Lower leg skin (tissue), 4 donors: ENCODE results near the gene KIR2DL3. TPM values are rescaled to one million over a fixed set of nuclear protein-coding genes. Genes with fewer than 3 reads are reported as not detected.
"Not testable (repeated sequence)": the region's sequence is repeated elsewhere in the genome, so short reads cannot be mapped to it uniquely, and the experiment has no call there.

Source experiments
- DNase-seq, 2 donors: peaks; one replicate each; pipeline ENCODE4 v3.0.0-alpha.2; 2019; ENCODE audit warnings: low spot score in 2 of 2
- H3K4me3 ChIP-seq: fragments of 200-600 bp; sonication (generic); 2 replicates; pipeline ENCODE4 v1.5.1; 2017; ENCODE audit warnings: mild to moderate bottlenecking, low read depth; ENCODE audit not compliant: poor library complexity, severe bottlenecking
- POLR2A ChIP-seq, 2 donors: fragments of 450-650 bp; IDR thresholded peaks; one replicate each; pipeline ENCODE4 v1.6.1; 2016 to 2017; ENCODE audit warnings: antibody characterized with exemption in 2 of 2, mild to moderate bottlenecking in 1 of 2, moderate library complexity in 1 of 2
- WGBS, 2 donors: methylation state at CpG; one replicate each; pipeline ENCODE4 v1.1.5; 2018; 5-methylcytosine and 5-hydroxymethylcytosine counted together
- intact Hi-C: fragments of 100-400 bp; cut with DNase I; formaldehyde crosslinking; loops from one replicate; pipeline ENCODE4 v1.15.0; 2023; ENCODE audit warnings: low total_unique reads
- total RNA-seq, 4 donors: library from RNA; depleted of rRNA; stranded (reverse); fragments of >200 nt; gene quantifications; one replicate each; pipeline ENCODE4 v1.1.0, GENCODE V29; 2016
- TF ChIP-seq, protein P1 (sequence below), 3 donors: fragments of 450-650 bp; IDR thresholded peaks; one replicate each; pipeline ENCODE4 v1.5.1; 2016; ENCODE audit warnings: antibody characterized with exemption in 3 of 3, mild to moderate bottlenecking in 3 of 3, moderate library complexity in 2 of 3

The KIR2DL3 gene
- total RNA-seq = not detected

DNA sequence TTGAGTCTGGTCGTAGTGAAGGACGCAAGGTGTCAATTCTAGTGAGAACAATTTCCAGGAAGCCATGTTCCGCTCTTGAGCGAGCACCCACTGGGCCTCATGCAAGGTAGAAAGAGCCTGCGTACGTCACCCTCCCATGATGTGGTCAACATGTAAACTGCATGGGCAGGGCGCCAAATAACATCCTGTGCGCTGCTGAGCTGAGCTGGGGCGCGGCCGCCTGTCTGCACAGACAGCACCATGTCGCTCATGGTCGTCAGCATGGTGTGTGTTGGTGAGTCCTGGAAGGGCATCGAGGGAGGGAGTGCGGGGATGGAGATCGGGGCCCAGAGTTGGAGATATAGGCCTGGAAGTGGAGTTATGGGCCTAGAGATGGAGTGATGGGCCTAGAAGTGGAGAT, at the start of gene KIR2DL3:
TSS of gene KIR2DL3 (plus strand) at position 208 of the 400 bp plus-strand sequence. CDS start at position 241, 33 bp downstream.
- intact Hi-C loops, DNase-seq, H3K4me3 ChIP-seq: not testable (repeated sequence)
- 90 to 94% methylated on average over 12 to 16 of the region's 16 CpGs for WGBS, 2 donors

DNA sequence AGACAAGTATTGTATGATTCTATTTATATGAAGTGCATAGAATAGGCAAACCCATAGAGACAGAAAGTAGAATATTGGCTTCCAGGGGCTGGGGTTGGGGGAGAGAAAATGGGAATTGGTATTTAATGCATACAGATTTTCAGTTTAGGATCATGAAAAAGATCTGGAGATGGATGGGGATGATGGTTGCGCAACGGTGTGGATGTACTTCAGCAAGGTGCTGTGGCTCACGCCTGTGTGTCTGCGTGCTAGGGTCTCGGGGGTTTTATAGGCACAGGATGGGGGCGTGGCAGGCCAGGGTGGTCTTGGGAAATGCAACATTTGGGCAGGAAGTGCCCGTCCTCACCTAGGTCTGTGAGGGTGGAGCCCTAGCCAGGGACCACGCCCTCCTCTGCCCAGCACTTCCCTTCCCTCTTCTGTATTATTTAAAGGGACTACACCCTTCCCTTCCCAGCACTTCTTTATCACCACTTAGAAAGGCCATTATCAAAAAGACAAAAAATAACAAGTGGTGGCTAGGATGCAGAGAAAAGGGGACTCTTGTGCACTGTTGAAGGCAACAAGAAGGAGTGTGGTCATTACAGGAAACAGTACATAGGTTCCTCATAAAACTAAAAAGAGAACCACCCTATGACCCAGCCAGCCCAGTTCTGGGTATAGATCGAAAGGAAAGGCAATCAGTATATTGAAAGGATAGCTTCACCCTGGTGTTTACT, 46.6 kb upstream of the KIR2DL3 start:
- DNase-seq = no peak
- TF ChIP-seq POLR2A (IDR thresholded peaks at IDR 0.05) = no peak
- TF ChIP-seq, protein P1, sequence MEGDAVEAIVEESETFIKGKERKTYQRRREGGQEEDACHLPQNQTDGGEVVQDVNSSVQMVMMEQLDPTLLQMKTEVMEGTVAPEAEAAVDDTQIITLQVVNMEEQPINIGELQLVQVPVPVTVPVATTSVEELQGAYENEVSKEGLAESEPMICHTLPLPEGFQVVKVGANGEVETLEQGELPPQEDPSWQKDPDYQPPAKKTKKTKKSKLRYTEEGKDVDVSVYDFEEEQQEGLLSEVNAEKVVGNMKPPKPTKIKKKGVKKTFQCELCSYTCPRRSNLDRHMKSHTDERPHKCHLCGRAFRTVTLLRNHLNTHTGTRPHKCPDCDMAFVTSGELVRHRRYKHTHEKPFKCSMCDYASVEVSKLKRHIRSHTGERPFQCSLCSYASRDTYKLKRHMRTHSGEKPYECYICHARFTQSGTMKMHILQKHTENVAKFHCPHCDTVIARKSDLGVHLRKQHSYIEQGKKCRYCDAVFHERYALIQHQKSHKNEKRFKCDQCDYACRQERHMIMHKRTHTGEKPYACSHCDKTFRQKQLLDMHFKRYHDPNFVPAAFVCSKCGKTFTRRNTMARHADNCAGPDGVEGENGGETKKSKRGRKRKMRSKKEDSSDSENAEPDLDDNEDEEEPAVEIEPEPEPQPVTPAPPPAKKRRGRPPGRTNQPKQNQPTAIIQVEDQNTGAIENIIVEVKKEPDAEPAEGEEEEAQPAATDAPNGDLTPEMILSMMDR (IDR thresholded peaks at IDR 0.05) = no peak
- WGBS, 2 donors = 68 to 70% methylated on average over 9 of the region's 9 CpGs
- intact Hi-C loops = no loop called here
- H3K4me3 ChIP-seq = no peak overlapping the region

DNA sequence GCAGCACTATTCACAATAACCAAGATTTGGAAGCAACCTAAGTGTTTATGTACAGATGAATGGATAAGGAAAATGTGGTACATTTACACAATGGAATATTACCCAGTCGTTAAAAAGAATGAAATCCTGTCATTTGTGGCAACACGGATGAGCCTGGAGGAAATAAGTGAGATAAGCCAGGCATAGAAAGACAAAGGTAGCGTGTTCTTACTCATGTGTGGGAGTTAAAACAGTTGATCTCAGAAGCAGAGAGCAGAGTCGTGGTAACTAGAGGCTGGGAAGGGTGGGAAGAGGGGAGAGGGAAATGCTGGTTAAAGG, 46.1 kb upstream of the KIR2DL3 start:
- no peak for DNase-seq
- H3K4me3 ChIP-seq = no peak overlapping the region
- TF ChIP-seq, protein P1 (IDR thresholded peaks at IDR 0.05) = no peak
- no peak for TF ChIP-seq POLR2A (IDR thresholded peaks at IDR 0.05)
- 60 to 68% methylated on average over 4 of the region's 4 CpGs for WGBS, 2 donors
- intact Hi-C loops = no loop called here

DNA sequence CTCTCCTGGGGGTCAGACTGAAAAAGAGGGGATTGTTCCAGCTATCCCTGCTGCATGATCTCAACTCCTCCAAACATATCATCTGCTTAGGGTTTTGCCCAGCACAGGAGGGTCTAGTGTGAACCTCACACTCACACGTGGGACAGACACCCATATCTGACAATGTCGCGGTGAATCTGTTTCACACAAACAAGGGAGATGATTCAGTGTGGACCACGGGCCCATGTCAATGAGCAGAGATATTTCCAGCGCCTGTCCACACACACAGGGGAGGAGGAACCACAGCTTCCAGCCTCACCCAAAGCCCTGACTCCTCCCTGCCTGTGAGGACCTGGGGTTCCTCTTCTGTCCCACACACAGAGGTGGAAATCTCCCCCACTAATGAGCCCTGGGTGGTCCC, 43.7 kb upstream of the KIR2DL3 start:
- intact Hi-C loops = no loop called here
- 79 to 84% methylated on average over 5 of the region's 5 CpGs for whole genome bisulfite sequencing, 2 donors

DNA sequence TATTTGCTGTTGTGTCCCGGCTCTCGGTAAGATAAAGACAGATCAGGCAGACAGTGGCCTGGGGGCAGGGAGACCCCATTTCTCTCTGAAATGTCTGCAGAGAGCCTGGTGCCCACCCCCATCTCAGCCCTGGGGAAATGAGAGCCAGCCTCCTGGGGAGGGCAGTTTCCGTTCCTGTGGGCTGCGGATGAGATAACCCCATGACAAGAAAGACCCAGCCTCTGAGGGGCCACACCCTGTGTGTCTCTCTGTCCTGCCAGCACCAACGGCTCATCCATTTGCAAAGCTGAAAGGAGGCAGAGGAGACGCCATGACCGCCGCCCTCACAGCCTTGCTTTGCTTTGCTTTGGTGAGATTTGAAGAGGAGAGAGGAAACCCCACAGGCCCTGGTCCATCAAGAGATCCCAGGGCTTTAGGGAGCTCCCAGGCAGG, 42.2 kb upstream of the KIR2DL3 start:
- intact Hi-C loops = no loop called here
- DNase-seq = no peak
- WGBS, 2 donors = 58 to 61% methylated on average over 8 of the region's 8 CpGs
- H3K4me3 ChIP-seq = no peak overlapping the region
- TF ChIP-seq, protein P1 (IDR thresholded peaks at IDR 0.05) = no peak
- TF ChIP-seq POLR2A (IDR thresholded peaks at IDR 0.05) = no peak

More for the DNA sequence above, 43.7 kb upstream of the KIR2DL3 start:
- no peak for TF ChIP-seq POLR2A (IDR thresholded peaks at IDR 0.05)
- TF ChIP-seq, protein P1 (IDR thresholded peaks at IDR 0.05) = no peak
- no peak overlapping the region for H3K4me3 ChIP-seq
- no peak for DNase-seq

DNA sequence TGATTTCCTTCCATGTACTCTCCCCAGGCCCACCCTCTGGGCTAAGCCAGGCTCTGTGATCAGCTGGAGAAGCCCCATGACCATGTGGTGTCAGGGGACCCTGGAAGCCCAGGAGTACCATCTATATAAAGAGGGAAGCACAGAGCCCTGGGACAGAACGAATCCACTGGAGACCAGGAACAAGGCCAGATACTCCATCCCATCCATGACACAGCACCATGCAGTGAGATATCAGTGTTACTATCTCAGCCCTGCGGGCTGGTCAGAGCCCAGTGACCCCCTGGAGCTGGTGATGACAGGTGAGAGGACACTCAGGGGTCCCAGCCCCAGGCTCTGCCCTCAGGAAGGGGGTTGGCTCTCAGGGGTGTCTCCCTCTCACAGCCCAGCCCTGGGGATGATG, 41.5 kb upstream of the KIR2DL3 start:
- intact Hi-C loops = no loop called here
- DNase-seq = no peak
- no peak overlapping the region for H3K4me3 ChIP-seq
- WGBS, 2 donors = 19 to 30% methylated on average over 2 of the region's 2 CpGs
- TF ChIP-seq, protein P1 (IDR thresholded peaks at IDR 0.05) = no peak
- no peak for TF ChIP-seq POLR2A (IDR thresholded peaks at IDR 0.05)

DNA sequence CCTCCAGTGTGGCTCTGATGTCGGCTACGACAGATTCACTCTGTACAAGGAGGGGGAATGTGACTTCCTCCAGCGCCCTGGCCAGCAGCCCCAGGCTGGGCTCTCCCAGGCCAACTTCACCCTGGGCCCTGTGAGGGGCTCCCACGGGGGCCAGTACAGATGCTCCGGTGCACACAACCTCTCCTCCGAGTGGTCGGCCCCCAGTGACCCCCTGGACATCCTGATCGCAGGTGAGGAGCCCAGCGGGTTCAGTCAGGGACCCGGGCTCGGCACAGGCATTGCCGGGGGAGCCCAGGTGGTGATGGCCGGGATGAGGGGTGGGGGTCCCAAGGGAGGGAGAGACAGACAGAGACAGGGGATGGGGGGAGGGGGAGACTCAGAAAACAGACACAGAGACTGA, 40.6 kb upstream of the KIR2DL3 start:
- H3K4me3 ChIP-seq, DNase-seq, intact Hi-C loops: not testable (repeated sequence)
- 74 to 76% methylated on average over 7 to 13 of the region's 13 CpGs for WGBS, 2 donors
